NB4 (cell line): ENCODE results near the gene RBM10.

Source experiments
- DNase-seq: peaks from one replicate; pipeline ENCODE4 v3.0.0; 2010; ENCODE audit warnings: low read depth
- H3K4me3 ChIP-seq: one replicate; pipeline ENCODE4 v1.5.1; 2011; ENCODE audit warnings: mild to moderate bottlenecking, low read depth, low read length, moderate library complexity
- CTCF ChIP-seq: IDR thresholded peaks from one replicate; pipeline ENCODE4 v1.5.1; 2012; ENCODE audit warnings: low read depth, low read length
- MYC ChIP-seq: IDR thresholded peaks from 2 replicates; pipeline ENCODE4 v1.6.1; 2011; ENCODE audit warnings: low read depth, low read length
- POLR2A ChIP-seq: IDR thresholded peaks from 2 replicates; pipeline ENCODE4 v1.6.1; 2011; ENCODE audit warnings: mild to moderate bottlenecking; ENCODE audit not compliant: insufficient read length; ENCODE audit errors: extremely low read depth
- TF ChIP-seq, protein P1 (sequence below): IDR thresholded peaks from 2 replicates; pipeline ENCODE4 v1.6.1; 2011; ENCODE audit warnings: low read depth, low read length

The RBM10 gene

DNA sequence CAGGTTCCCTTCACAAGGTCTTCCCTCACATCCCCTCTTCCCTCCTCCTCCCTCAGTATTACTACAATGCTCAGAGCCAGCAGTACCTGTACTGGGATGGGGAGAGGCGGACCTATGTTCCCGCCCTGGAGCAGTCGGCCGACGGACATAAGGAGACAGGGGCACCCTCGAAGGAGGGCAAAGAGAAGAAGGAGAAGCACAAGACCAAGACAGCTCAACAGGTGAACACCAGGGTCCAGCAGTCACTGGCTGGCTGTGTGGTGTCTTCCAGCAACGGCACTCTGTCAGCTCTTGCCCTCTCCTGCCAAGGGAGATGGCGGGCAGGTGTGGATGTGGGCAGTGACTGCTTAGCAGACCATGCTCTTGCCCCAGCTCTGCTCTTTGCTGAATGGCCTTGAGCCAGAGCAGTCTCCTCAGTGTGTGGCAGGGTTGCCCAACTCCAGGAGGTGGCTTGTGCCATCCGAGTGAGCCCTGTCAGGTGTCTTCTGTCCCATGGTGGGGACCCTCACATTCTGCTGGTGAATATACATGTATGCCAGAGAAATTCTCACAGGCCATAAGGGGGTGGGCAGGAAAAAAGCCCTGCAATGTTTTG, 37.2 kb downstream of the RBM10 start:
- H3K4me3 ChIP-seq, result no peak overlapping the region
- DNase-seq, result no peak
- TF ChIP-seq, protein P1, sequence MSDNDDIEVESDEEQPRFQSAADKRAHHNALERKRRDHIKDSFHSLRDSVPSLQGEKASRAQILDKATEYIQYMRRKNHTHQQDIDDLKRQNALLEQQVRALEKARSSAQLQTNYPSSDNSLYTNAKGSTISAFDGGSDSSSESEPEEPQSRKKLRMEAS, result no peak
- TF ChIP-seq CTCF, result no peak
- TF ChIP-seq POLR2A, result no peak
- no peak for TF ChIP-seq MYC

DNA sequence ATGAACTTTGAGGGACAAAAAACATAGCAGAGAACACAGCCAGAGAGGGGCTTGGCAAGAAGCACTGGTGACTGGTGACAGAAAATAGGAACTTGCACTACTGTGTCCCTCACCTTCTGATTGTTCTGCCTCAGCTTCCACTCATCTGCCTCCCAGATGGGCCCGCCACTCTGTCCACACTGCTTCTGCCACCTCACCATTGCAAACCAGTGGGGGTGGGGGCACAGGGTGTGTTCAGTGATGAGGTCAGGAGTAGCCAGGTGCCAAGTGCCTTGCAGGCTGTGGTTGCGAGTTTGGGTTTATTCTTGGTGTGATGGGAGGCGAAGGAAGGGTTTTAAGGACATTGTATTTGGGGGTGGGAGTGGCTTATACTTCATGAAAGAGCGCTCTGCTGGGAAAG, 39.5 kb downstream of the RBM10 start:
- DNase-seq, result no peak
- TF ChIP-seq CTCF (no peak), POLR2A (no peak), MYC (no peak)
- TF ChIP-seq, protein P1, result no peak
- no peak overlapping the region for H3K4me3 ChIP-seq

DNA sequence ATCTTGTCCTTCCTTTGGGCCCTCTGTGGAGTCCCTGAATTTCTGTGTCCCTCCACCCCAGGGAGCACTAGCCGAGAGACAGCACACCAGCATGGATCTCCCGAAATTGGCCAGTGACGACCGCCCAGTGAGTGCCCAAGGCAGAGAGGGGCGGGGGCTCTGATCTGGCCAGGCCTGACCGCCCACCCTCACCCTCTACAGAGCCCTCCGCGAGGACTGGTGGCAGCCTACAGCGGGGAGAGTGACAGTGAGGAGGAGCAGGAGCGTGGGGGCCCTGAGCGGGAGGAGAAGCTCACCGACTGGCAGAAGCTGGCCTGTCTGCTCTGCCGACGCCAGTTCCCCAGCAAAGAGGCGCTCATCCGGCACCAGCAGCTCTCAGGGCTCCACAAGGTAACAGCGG, 40.2 kb downstream of the RBM10 start:
- H3K4me3 ChIP-seq, result no peak overlapping the region
- no peak for TF ChIP-seq CTCF
- TF ChIP-seq MYC, result no peak
- TF ChIP-seq POLR2A, result no peak
- TF ChIP-seq, protein P1, result no peak
- DNase-seq, result no peak

GRCh38 chrX:47186096-47186740, 41.2 kb downstream of the RBM10 start:
- DNase-seq, result no peak
- TF ChIP-seq CTCF, result no peak
- no peak for TF ChIP-seq POLR2A
- TF ChIP-seq MYC, result no peak
- TF ChIP-seq, protein P1, result no peak
- H3K4me3 ChIP-seq, result no peak overlapping the region

- DNase-seq, result no peak
- TF ChIP-seq CTCF (no peak), POLR2A (no peak), MYC (no peak)
- TF ChIP-seq, protein P1, result no peak
- no peak overlapping the region for H3K4me3 ChIP-seq
These were observed 42.2 kb downstream of the RBM10 start for GRCh38 chrX:47187106-47187677.
